Naive thymus-derived CD8-positive, alpha-beta T cell (primary cell): ENCODE results near the gene BIN2. TPM values are rescaled to one million over a fixed set of nuclear protein-coding genes. Genes with fewer than 3 reads are reported as not detected.

Experiments
- ATAC-seq, 2 donors: fragments of 150-1000 bp; cut with Tn5 transposase in 1 of 2; sonication (Bioruptor Pico), chemical (Tn5 transposase) in 1 of 2; 1 replicate in 1 of 2; 2 replicates in 1 of 2; pipeline ENCODE4 v1.10.0; 2021; ENCODE audit warnings: mild to moderate bottlenecking in 2 of 2, moderate library complexity in 2 of 2
- POLR2A ChIA-PET: fragments of 350-600 bp; sonication (Branson Sonifier 250); formaldehyde crosslinking; loops from one replicate; lab custom pipeline; 2021; ENCODE audit warnings: antibody characterized with exemption; lab: Charles Lee
- DNase-seq, 10 donors: peaks; one replicate each; pipeline versions ENCODE4 v3.0.0 to v3.0.0-alpha.2; 2020 to 2022
- H3K27ac Mint-ChIP-seq, 10 donors: one replicate each; pipeline ENCODE4 v1.8.0; 2020 to 2022; ENCODE audit warnings: mild to moderate bottlenecking in 10 of 10, mixed read lengths in 10 of 10, moderate library complexity in 4 of 10, inconsistent platforms in 1 of 10
- H3K27me3 Mint-ChIP-seq, 5 donors: one replicate each; pipeline ENCODE4 v1.8.0; 2021 to 2022; ENCODE audit warnings: mixed read lengths in 5 of 5
- H3K36me3 Mint-ChIP-seq, 3 donors: one replicate each; pipeline ENCODE4 v1.8.0; 2020 to 2022; ENCODE audit warnings: mixed read lengths in 3 of 3, mild to moderate bottlenecking in 2 of 3, inconsistent platforms in 1 of 3
- H3K4me1 Mint-ChIP-seq, 4 donors: one replicate each; pipeline ENCODE4 v1.8.0; 2021 to 2022; ENCODE audit warnings: mixed read lengths in 4 of 4
- H3K4me3 Mint-ChIP-seq, 10 donors: one replicate each; pipeline ENCODE4 v1.8.0; 2020 to 2022; ENCODE audit warnings: mild to moderate bottlenecking in 10 of 10, mixed read lengths in 10 of 10, moderate library complexity in 6 of 10, inconsistent platforms in 1 of 10
- H3K9me3 Mint-ChIP-seq, 9 donors: one replicate each; pipeline ENCODE4 v1.8.0; 2020 to 2022; ENCODE audit warnings: mixed read lengths in 9 of 9, mild to moderate bottlenecking in 3 of 9, inconsistent platforms in 1 of 9, moderate library complexity in 1 of 9
- polyA plus RNA-seq, 3 donors: library from polyadenylated mRNA; unstranded; fragments of 300-500 nt; fragmentation: Illumina TruSeq; gene quantifications; one replicate each; pipeline ENCODE4 v1.2.3, GENCODE V29; 2021
- total RNA-seq, 8 experiments: library from RNA in 2 of 8; stranded (reverse) in 2 of 8; gene quantifications; one replicate each; pipeline ENCODE4 v1.2.3 and lab custom pipeline; 2021 to 2026

The BIN2 gene
- total RNA-seq (100 to 1,000 TPM; 257 to 267 TPM), polyA plus RNA-seq (100 to 1,000 TPM; 228 to 303 (median 266) TPM), total RNA-seq (lab: John Stamatoyannopoulos, UW) (35.4 to 357 (median 200) reads per million in 6 experiments)

DNA sequence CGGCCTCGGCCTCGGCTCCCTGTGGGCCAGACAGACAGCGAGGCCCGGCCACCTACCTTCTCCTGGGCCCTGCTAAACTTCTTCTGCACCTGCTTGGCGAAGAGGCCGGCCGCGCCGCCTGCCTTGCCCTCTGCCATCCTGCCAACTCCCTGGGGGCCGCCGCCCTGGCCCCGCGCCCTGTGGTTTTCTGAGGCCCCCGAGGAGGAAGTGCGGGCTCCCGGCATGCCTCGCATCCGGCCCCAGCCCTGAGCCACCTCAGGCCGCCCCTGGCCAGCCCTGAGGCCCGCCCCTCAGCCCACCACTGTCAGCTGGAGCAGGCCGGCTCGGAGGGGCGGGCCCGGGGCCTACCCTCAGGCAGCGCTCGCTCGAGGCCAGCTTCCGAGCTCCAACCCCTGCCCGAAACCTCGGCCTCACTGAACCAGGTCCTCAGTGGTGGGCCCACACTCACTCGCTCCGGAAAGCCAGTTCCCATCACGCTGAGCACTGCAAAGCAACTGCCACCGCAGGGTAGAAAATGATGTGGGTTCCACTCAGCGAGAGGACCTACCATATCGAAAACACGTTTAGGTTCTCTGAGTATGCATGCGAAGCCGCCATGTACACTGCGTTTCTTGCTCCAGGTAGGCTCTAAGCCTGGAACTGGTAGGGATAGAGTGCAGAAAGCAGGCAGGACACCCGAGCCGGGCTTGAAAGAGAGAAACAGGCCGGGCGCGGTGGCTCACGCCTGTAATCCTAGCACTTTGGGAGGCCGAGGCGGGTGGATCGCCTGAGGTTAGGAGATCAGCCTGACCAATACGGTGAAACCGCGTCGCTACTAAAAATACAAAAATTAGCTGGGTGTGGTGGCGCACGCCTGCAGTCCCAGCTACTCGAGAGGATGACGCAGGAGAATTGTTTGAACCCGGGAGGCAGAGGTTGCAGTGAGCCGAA, at the start of gene BIN2:
BIN2 (minus strand) TSS at position 209 of the 930 bp plus-strand sequence; CDS start at position 137, 72 bp downstream.
- ATAC-seq = peak; percentile 65 to 67
- Mint-ChIP-seq H3K36me3 (peaks cover 11 to 22% (median 22%) of the 10 kb centered on the region in 3 donors), H3K27me3 (no peaks in the 10 kb centered on the region), H3K4me1 (peaks cover 40 to 92% (median 89%) of the 10 kb centered on the region in 4 donors), H3K4me3 (peak within 1 kb of the TSS; percentile 74 to 99 (median 97)), H3K27ac (peak within 1 kb of the TSS; percentile 92 to 99 (median 97)), H3K9me3 (no peaks in the 10 kb centered on the region)
- peak; percentile 53 to 88 (median 76) for DNase-seq
- POLR2A ChIA-PET = interaction anchor here (0.6 to 23.6 kb wide), 10 partner anchors 10 to 499 kb away, joined by 3 to 406 read pairs (median 8); partner anchors contain the start of genes DAZAP2 and POU6F1

DNA sequence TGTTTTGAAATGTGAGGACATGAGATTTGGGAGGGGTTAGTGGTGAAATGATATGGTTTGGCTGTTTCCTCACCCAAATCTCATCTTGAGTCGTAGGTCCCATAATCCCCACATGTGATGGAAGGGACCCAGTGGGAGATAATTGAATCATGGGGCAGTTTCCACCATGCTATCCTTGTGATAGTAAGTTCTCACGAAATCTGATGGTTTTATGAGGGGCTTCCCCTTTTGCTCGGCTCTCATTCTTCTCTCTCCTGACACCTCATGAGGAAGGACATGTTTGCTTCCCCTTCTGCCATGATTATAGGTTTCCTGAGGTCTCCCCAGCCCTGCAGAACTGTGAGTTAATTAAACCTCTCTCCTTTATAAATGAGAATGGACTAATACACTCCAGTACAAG, 49.2 kb upstream of the BIN2 start:
- Mint-ChIP-seq H3K27ac (no peak overlapping the region), H3K9me3 (no peaks in the 10 kb centered on the region), H3K4me3 (no peak overlapping the region), H3K27me3 (peaks cover 0 to 17% (median 1%) of the 10 kb centered on the region in 5 donors), H3K36me3 (peaks cover 7 to 52% (median 47%) of the 10 kb centered on the region in 3 donors), H3K4me1 (peaks cover 37 to 66% (median 58%) of the 10 kb centered on the region in 4 donors)
- no peak for DNase-seq
- ATAC-seq = no peak
- POLR2A ChIA-PET = interaction anchor here (1.7 to 1.9 kb wide), 2 partner anchors 10 to 18 kb away, joined by 4 to 5 read pairs; partner anchors contain the start of gene GALNT6

DNA sequence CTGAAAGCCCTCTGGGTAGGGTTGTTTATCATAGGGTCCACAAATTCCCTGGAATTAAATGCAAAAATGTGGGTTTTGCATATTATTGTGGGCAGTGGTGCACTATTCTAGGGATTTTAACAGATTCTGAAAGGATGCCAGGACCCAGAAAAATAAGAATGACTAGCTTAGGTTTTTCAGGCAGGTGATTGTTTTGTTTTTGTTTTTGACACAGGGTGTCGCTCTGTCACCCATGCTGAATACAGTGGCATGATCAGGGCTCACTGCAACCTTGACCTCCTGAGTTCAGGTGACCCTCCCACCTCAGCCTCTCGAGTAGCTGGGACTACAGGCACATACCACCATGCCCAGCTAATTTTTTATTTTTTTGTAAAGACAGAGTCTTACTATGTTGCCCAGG, 48.0 kb upstream of the BIN2 start:
- H3K27me3 Mint-ChIP-seq = peaks cover 0 to 11% (median 0%) of the 10 kb centered on the region in 5 donors
- H3K4me3 Mint-ChIP-seq = no peak overlapping the region
- DNase-seq (no peak), ATAC-seq (no peak)
- peaks cover 0 to 41% (median 36%) of the 10 kb centered on the region in 3 donors for H3K36me3 Mint-ChIP-seq
- POLR2A ChIA-PET = interaction anchor here (0.6 to 1.7 kb wide), 3 partner anchors 9 to 632 kb away, joined by 4 to 5 read pairs (median 5); no protein-coding TSS in a partner anchor
- H3K27ac Mint-ChIP-seq = peak overlapping the region in 6 of 10 donors; percentile 7 to 89 (median 52)
- peaks cover 31 to 64% (median 60%) of the 10 kb centered on the region in 4 donors for H3K4me1 Mint-ChIP-seq
- H3K9me3 Mint-ChIP-seq = no peaks in the 10 kb centered on the region

DNA sequence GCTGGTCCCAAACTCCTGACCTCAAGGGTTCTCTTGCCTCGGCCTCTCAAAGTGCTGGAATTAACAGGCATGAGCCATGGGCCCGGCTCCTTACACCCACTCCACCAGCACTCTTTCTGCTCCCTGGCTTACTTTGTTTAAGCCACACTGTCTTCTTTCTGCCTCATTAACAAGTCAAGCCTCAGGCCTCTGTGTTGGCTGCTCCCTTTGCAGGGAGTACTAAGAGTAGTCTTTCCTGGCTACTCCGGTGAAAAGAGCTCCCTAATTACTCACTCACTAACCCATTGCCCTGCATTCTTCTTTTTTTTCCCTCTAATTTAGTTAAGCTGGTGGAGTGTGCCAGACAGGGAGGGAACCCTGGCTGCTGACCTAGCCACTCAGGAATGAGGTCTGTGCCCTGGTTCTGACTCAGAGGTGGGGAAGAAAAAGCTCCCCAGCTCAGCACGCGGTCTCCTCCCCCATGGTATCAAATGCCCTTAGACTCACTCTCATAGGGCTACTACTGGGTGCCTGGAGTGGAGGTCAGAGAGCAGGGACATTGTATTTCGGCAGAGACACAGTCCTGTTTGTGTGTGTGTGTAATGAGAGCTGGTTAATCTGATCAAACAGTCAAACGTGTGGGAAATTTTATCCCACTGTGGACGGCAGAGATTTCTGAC, 47.5 kb upstream of the BIN2 start:
- ATAC-seq (no peak), DNase-seq (no peak)
- Mint-ChIP-seq H3K4me1 (peaks cover 31 to 66% (median 61%) of the 10 kb centered on the region in 4 donors), H3K9me3 (no peaks in the 10 kb centered on the region), H3K27me3 (peaks cover 0 to 11% (median 0%) of the 10 kb centered on the region in 5 donors), H3K36me3 (peaks cover 0 to 35% (median 34%) of the 10 kb centered on the region in 3 donors), H3K27ac (peak overlapping the region in 7 of 10 donors; percentile 47 to 93 (median 88)), H3K4me3 (peak overlapping the region in 6 of 10 donors; percentile 10 to 77 (median 34))
- POLR2A ChIA-PET = interaction anchor here (1.1 to 1.7 kb wide), 2 partner anchors 8 to 12 kb away, joined by 4 to 5 read pairs; no protein-coding TSS in a partner anchor

DNA sequence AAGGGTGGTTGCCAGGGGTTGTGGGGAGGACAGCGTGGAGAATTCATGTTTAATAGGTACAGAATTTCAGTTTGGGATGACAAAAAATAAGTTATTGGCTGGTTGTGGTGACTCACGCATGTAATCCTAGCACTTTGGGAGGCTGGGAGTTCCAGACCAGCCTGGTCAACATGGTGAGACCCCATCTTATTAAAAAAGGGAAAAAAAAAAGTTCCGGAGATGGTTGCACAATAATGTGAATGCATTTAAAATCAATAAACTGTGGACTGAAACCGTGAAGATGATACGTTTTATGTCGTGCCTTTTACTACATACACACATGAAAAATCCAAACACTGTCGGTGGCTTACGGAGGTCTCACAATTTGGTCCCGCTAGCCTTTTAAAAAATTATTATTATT, 46.7 kb upstream of the BIN2 start:
- DNase-seq (no peak), ATAC-seq (no peak)
- Mint-ChIP-seq H3K9me3 (no peaks in the 10 kb centered on the region), H3K4me3 (peak overlapping the region in 1 of 10 donors; percentile 9), H3K36me3 (peaks cover 0 to 34% (median 28%) of the 10 kb centered on the region in 3 donors), H3K4me1 (peaks cover 31 to 69% (median 64%) of the 10 kb centered on the region in 4 donors), H3K27ac (peak overlapping the region in 4 of 10 donors; percentile 36 to 97 (median 63)), H3K27me3 (peaks cover 0 to 11% (median 0%) of the 10 kb centered on the region in 5 donors)
- POLR2A ChIA-PET = interaction anchor here (1.1 kb wide), 1 partner anchor 13 kb away, joined by 4 read pairs; no protein-coding TSS in a partner anchor

DNA sequence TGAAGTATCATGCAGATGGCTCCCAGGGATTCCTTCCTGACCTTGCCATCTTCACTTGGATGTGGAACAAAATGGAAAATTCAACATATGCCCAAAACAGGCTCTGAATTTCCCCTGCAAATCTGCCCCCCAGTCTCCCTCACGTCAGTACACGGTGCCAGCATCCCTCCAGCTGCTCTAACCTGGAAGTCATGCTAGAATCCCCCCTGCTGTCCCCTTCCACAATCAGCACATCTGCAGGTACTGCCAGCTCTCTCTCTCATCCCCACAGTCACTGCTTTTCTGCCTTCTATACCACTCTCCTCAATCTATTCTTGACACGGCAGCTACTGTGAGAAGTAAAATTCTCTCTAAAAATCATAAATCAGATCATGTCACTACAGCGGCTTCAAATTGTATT, 45.6 kb upstream of the BIN2 start:
- POLR2A ChIA-PET = interaction anchor here (0.7 to 1.9 kb wide), 16 partner anchors 8 to 656 kb away, joined by 3 to 12 read pairs (median 5); partner anchors contain the start of genes DAZAP2 and GALNT6
- Mint-ChIP-seq H3K9me3 (no peaks in the 10 kb centered on the region), H3K27me3 (peaks cover 0 to 4% (median 0%) of the 10 kb centered on the region in 5 donors), H3K27ac (peak overlapping the region; percentile 38 to 99 (median 92)), H3K4me1 (peaks cover 27 to 65% (median 60%) of the 10 kb centered on the region in 4 donors), H3K36me3 (peaks cover 0 to 23% (median 18%) of the 10 kb centered on the region in 3 donors), H3K4me3 (peak overlapping the region; percentile 59 to 91 (median 69))
- ATAC-seq = no peak
- DNase-seq = peak in 2 of 10 donors; percentile 19 to 24

DNA sequence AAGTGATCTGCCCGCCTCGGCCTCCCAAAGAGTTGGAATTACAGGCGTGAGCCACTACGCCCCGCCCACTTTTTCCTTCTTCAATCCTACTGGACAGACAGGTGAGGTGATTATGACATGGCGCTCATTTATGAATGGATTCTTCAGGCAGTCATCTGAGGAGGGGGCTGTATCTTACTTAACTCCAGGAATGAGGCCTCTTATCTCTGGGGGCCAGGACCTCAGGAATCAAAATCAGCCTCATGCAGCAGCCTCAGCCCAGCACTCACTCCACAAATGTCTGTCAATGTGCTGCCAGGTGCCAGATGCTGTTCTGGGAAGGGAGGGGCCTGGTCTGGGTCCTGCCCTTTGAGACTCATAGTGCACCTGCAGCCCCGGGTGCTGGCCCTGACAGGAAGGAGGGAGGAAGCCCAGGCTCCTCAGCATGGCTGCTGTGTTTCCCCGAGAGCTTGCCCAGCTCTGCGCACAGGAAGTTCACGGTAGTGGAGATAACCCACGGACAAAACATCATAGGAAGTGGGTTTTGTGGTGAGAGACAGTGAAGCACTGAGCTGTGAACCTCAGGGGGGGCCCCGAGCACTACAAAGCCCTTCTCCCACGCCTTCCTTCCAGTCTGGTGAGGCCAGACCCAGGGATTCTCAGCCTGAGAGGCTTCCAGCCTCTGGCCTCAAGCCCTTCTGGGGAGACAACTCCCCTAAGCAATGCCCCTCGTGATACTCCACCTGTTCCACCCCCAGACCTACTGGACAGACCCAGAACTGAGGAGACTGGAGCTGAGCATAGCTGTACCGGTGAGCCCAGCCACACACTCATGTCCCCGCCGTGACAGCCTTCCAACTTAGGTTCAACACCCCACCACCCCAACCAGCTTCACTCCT, 44.9 kb upstream of the BIN2 start:
- peaks cover 27 to 63% (median 59%) of the 10 kb centered on the region in 4 donors for H3K4me1 Mint-ChIP-seq
- peak overlapping the region; percentile 79 to 99 (median 92) for H3K27ac Mint-ChIP-seq
- peaks cover 0 to 4% (median 0%) of the 10 kb centered on the region in 5 donors for H3K27me3 Mint-ChIP-seq
- ATAC-seq (peak; percentile 93 to 94), DNase-seq (peak; percentile 69 to 96 (median 92))
- H3K9me3 Mint-ChIP-seq = no peaks in the 10 kb centered on the region
- POLR2A ChIA-PET = interaction anchor here (0.5 to 1.9 kb wide), 18 partner anchors 8 to 657 kb away, joined by 3 to 12 read pairs (median 5); partner anchors contain the start of genes DAZAP2, GALNT6 and POU6F1
- peaks cover 0 to 18% (median 18%) of the 10 kb centered on the region in 3 donors for H3K36me3 Mint-ChIP-seq
- peak overlapping the region; percentile 59 to 91 (median 69) for H3K4me3 Mint-ChIP-seq

DNA sequence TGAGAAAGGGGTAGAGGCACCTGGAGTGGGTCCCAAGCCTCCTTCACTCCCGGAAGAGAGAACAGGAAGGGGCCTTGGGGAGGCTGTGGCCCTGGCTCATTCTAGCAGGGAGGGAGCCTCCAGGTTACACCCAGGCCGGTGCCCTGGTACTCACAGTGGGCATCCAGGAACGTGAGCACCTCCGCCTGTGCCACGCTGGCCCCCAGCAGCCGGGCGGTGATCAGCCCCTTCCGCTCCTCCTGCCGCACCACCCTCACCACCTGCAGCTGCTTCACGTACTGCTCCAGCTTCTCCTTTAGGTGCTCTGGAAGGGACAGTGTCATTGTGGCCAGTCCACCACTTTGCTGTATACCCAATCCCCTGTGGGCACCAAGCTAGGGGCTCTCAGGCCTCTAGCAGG, 41.3 kb upstream of the BIN2 start:
- peaks cover 0 to 1% (median 0%) of the 10 kb centered on the region in 5 donors for H3K27me3 Mint-ChIP-seq
- no peaks in the 10 kb centered on the region for H3K9me3 Mint-ChIP-seq
- ATAC-seq (no peak), DNase-seq (no peak)
- POLR2A ChIA-PET = no interaction called here
- H3K4me1 Mint-ChIP-seq = peaks cover 20 to 53% (median 37%) of the 10 kb centered on the region in 4 donors
- peaks cover 0 to 12% (median 7%) of the 10 kb centered on the region in 3 donors for H3K36me3 Mint-ChIP-seq
- no peak overlapping the region for H3K4me3 Mint-ChIP-seq
- peak overlapping the region in 1 of 10 donors; percentile 51 for H3K27ac Mint-ChIP-seq

DNA sequence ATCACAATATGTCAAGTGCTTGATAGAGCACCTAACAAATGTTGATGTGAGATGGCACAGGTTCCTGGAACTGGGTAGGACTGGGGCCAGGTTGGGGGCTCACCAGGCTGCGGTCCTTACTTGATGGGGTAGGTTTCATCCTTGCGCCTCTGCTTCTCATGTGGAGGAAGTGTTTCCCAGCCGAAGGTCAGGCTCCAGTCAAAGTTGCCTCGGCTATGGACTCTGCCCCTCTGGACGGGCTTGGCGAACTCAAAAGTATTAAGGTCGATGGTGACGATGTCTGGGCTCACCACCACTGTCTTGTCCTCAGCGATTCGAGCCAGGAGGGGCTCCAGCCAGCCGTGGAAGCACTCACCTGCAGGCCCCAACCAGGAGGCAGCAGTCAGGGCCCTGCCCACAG, 40.0 kb upstream of the BIN2 start:
- peaks cover 11 to 41% (median 26%) of the 10 kb centered on the region in 4 donors for H3K4me1 Mint-ChIP-seq
- H3K27ac Mint-ChIP-seq = no peak overlapping the region
- H3K27me3 Mint-ChIP-seq = peaks cover 0 to 1% (median 0%) of the 10 kb centered on the region in 5 donors
- DNase-seq (no peak), ATAC-seq (no peak)
- H3K36me3 Mint-ChIP-seq = peaks cover 0 to 14% (median 12%) of the 10 kb centered on the region in 3 donors
- H3K4me3 Mint-ChIP-seq = no peak overlapping the region
- POLR2A ChIA-PET = no interaction called here
- H3K9me3 Mint-ChIP-seq = no peaks in the 10 kb centered on the region

DNA sequence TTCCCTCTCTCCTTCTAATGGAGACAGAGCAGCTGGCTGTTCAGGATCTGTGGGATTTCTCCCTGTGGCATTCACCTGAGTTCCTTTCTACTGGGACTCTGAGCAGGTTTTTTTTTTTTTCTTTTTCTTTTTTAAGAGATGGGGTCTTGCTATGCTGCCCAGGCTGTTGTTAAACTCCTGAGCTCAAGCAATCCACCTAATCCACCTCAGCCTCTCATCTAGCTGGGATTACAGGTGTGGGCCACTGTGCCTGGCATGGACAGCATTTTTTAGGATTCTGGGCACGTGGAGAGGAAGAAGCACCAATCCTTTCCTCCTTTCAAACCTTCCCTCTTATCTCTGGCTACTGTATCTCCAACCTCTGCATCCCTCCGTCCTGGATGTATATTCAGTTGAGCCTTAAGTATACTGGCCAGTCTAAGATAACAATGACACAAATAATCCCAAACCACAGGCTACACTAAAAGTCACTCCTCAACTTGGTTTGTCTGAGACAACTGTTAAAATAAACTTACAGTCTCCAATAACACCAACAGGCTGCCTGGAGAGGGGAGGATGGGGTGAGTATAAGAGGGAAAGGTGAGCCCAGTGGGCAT, 38.9 kb upstream of the BIN2 start:
- POLR2A ChIA-PET = interaction anchor here (0.7 to 1.2 kb wide), 4 partner anchors 9 to 202 kb away, joined by 3 to 5 read pairs (median 3); no protein-coding TSS in a partner anchor
- H3K4me1 Mint-ChIP-seq = peaks cover 6 to 31% (median 18%) of the 10 kb centered on the region in 4 donors
- H3K4me3 Mint-ChIP-seq = no peak overlapping the region
- H3K27me3 Mint-ChIP-seq = no peaks in the 10 kb centered on the region
- H3K9me3 Mint-ChIP-seq = no peaks in the 10 kb centered on the region
- DNase-seq (no peak), ATAC-seq (no peak)
- H3K36me3 Mint-ChIP-seq = peaks cover 0 to 23% (median 17%) of the 10 kb centered on the region in 3 donors
- peak overlapping the region in 1 of 10 donors; percentile 17 for H3K27ac Mint-ChIP-seq
